Measurements from ENCODE around the gene OVCH1.
A peak's percentile ranks its signal among the peaks of the same experiment; 100 is the strongest.
"Not testable (repeated sequence)": the region's sequence is repeated elsewhere in the genome, so short reads cannot be mapped to it uniquely, and the experiment has no call there.

OVCH1 gene

GRCh38 chr12:29396774-29397173 is 100.7 kb downstream of the OVCH1 start:
- no peak for TF ChIP-seq CTCF (conservative IDR thresholded peaks at IDR 0.05; ENCODE audit: low read depth, low read length)
- no peak for DNase-seq (ENCODE audit: low read depth)
- no peak overlapping the region for H3K4me3 ChIP-seq (ENCODE audit: low read length)

GRCh38 chr12:29395356-29395755 is 102.1 kb downstream of the OVCH1 start:
- DNase-seq (ENCODE audit: low read depth) = no peak
- no peak for TF ChIP-seq CTCF (conservative IDR thresholded peaks at IDR 0.05; ENCODE audit: low read depth, low read length)
- H3K4me3 ChIP-seq (ENCODE audit: low read length) = no peak overlapping the region

- H3K4me3 ChIP-seq (ENCODE audit: low read length); DNase-seq (ENCODE audit: low read depth): not testable (repeated sequence)
Measured at GRCh38 chr12:29390419-29390818, 107.1 kb downstream of the OVCH1 start.

GRCh38 chr12:29389295-29389919 is 108.1 kb downstream of the OVCH1 start:
- no peak for DNase-seq (ENCODE audit: low read depth)
- no peak for TF ChIP-seq CTCF (conservative IDR thresholded peaks at IDR 0.05; ENCODE audit: low read depth, low read length)
- no peak overlapping the region for H3K4me3 ChIP-seq (ENCODE audit: low read length)

- H3K4me3 ChIP-seq (ENCODE audit: low read length); DNase-seq (ENCODE audit: low read depth): not testable (repeated sequence)
Measured at GRCh38 chr12:29386084-29386680, 111.3 kb downstream of the OVCH1 start.

- not testable (repeated sequence) for H3K4me3 ChIP-seq (ENCODE audit: low read length); DNase-seq (ENCODE audit: low read depth)
Measured at GRCh38 chr12:29385194-29385593, 112.3 kb downstream of the OVCH1 start.

- DNase-seq (ENCODE audit: low read depth) = no peak
- H3K4me3 ChIP-seq (ENCODE audit: low read length) = no peak overlapping the region
- no peak for TF ChIP-seq CTCF (conservative IDR thresholded peaks at IDR 0.05; ENCODE audit: low read depth, low read length)
Measured at GRCh38 chr12:29382251-29382650, 115.2 kb downstream of the OVCH1 start.

GRCh38 chr12:29380536-29381523 is 116.7 kb downstream of the OVCH1 start, which contains the start of gene ERGIC2:
ERGIC2 (minus strand) TSS chr12:29381172; CDS start chr12:29371633, 9,539 bp downstream.
- TF ChIP-seq CTCF (conservative IDR thresholded peaks at IDR 0.05; ENCODE audit: low read depth, low read length) = no peak

More at GRCh38 chr12:29380536-29381523, 116.7 kb downstream of the OVCH1 start, which contains the start of gene ERGIC2:
- peak; percentile 97 for DNase-seq (ENCODE audit: low read depth)
- H3K4me3 ChIP-seq (ENCODE audit: low read length) = peak within 1 kb of the TSS; percentile 99

Data from retinal pigment epithelial cell (primary cell).